Epithelial cell of alveolus of lung (primary cell): ENCODE data around the gene IFNA21. TPM values are rescaled to one million over a fixed set of nuclear protein-coding genes. Genes with fewer than 3 reads are reported as not detected.

Source experiments
- total RNA-seq: library from RNA; depleted of rRNA; stranded (reverse); fragments of >200 nt; gene quantifications from 2 replicates; pipeline ENCODE4 v1.2.1, GENCODE V29; 2015

The IFNA21 gene
- not detected in 2 replicates for total RNA-seq

GRCh38 chr9:21166560-21166959, at the start of gene IFNA21:
IFNA21 (minus strand) TSS chr9:21166660; CDS start chr9:21166612, 48 bp downstream.

GRCh38 chr9:21207043-21207442, 40.6 kb upstream of the IFNA21 start, which contains the start of gene IFNA10:
IFNA10 (minus strand) TSS chr9:21207143; CDS start chr9:21207097, 46 bp downstream.

GRCh38 chr9:21202105-21202504, 35.6 kb upstream of the IFNA21 start, which contains the start of gene IFNA7:
IFNA7 (minus strand) TSS chr9:21202205; CDS start chr9:21202165, 40 bp downstream.

GRCh38 chr9:21187487-21187886, 21.0 kb upstream of the IFNA21 start, which contains the start of gene IFNA4:
IFNA4 (minus strand) TSS chr9:21187587; CDS start chr9:21187531, 56 bp downstream.

GRCh38 chr9:21141427-21141882, 25.0 kb downstream of the IFNA21 start, which contains the start of gene IFNW1:
IFNW1 (minus strand) TSS chr9:21141832; CDS start chr9:21141570, 262 bp downstream.

Other genes with a start within 250 kb of the IFNA21 start
- gene HACD4, start 135.0 kb downstream of the IFNA21 start, total RNA-seq: 3.7 and 5.3 TPM in 2 replicates
- gene IFNB1, start 88.7 kb downstream of the IFNA21 start, total RNA-seq: not detected in 2 replicates
- gene IFNW1, start 24.8 kb downstream of the IFNA21 start, total RNA-seq: not detected in 2 replicates
- not detected in 2 replicates for gene IFNA4, start 20.9 kb upstream of the IFNA21 start, total RNA-seq
- not detected in 2 replicates for gene IFNA7, start 35.5 kb upstream of the IFNA21 start, total RNA-seq
- not detected in 2 replicates for gene IFNA10, start 40.5 kb upstream of the IFNA21 start, total RNA-seq
- not detected in 2 replicates for gene IFNA16, start 50.7 kb upstream of the IFNA21 start, total RNA-seq
- not detected in 2 replicates for gene IFNA17, start 61.6 kb upstream of the IFNA21 start, total RNA-seq
- gene IFNA14, start 73.3 kb upstream of the IFNA21 start, total RNA-seq: not detected in 2 replicates
- not detected in 2 replicates for gene IFNA5, start 138.7 kb upstream of the IFNA21 start, total RNA-seq
- 25.2 and 30.0 TPM in 2 replicates for gene KLHL9, start 168.7 kb upstream of the IFNA21 start, total RNA-seq
- gene IFNA6, start 184.2 kb upstream of the IFNA21 start, total RNA-seq: not detected in 2 replicates
- gene IFNA13, start 201.4 kb upstream of the IFNA21 start, total RNA-seq: not detected in 2 replicates
- gene IFNA2, start 218.7 kb upstream of the IFNA21 start, total RNA-seq: not detected in 2 replicates
- not detected in 2 replicates for gene IFNA8, start 242.5 kb upstream of the IFNA21 start, total RNA-seq